SU-DHL-6 (cell line): ENCODE data around the gene CCDC9B.

ENCODE experiments used
- CTCF ChIP-seq: fragments of 200-600 bp; sonication (generic); IDR thresholded peaks from one replicate; pipeline ENCODE4 v1.5.1; 2017; ENCODE audit warnings: antibody characterized with exemption, mild to moderate bottlenecking, low read length, moderate library complexity; ENCODE audit not compliant: insufficient read depth, poor library complexity, severe bottlenecking
- EZH2phosphoT487 ChIP-seq: fragments of 200-600 bp; sonication (generic), shearing (Covaris generic); conservative IDR thresholded peaks from 2 replicates; pipeline ENCODE4 v1.6.1; 2018; ENCODE audit warnings: mild to moderate bottlenecking, antibody characterized with exemption, low read length, moderate library complexity, mixed read lengths

DNA sequence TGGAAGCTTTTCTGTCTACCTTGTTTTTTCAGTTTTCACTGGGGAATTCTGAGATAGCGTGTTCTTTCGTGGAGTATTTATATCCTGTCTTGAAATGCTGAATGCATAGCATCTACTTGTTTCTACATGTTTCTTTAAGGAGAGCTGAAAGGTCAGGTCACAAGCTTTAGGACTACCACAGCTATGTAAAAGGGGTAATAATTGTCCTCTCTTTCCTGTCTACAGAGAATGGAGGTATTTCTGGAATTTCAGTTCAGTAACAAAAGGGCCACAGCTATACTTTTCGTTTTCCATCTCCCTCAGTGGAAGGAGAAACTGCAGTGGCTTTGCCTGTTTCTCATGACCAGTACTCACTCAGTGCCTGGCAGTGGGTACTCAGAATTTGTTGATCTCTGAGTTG is 12.6 kb downstream of the CCDC9B start:
- TF ChIP-seq CTCF: no peak
- TF ChIP-seq EZH2phosphoT487: no peak
